Measurements from ENCODE around the gene B4GALNT3.

- TF ChIP-seq POLR2A (IDR thresholded peaks at IDR 0.05; ENCODE audit: low read depth, low read length) (no peak), TAF1 (IDR thresholded peaks at IDR 0.05; ENCODE audit: low read depth, low read length) (no peak), PAX5 (IDR thresholded peaks at IDR 0.05; ENCODE audit: insufficient read depth, low read length, severe bottlenecking) (no peak), POLR2AphosphoS5 (IDR thresholded peaks at IDR 0.05; ENCODE audit: low read depth, low read length) (no peak), SPI1 (IDR thresholded peaks at IDR 0.05; ENCODE audit: low read depth, low read length) (no peak), POU2F2 (IDR thresholded peaks at IDR 0.05; ENCODE audit: low read depth, low read length) (no peak)
Measured at GRCh38 chr12:531951-532585, 72.3 kb downstream of the B4GALNT3 start.
